Mesenchymal stem cell (in vitro differentiated cells and primary cell): Measurements from ENCODE around the gene VGLL4.

ENCODE experiments used
- DNase-seq: peaks from one replicate; pipeline ENCODE4 v3.0.0-alpha.2; 2013
- H2AFZ ChIP-seq: one replicate; pipeline ENCODE4 v1.6.1; 2013; ENCODE audit warnings: low read depth, mild to moderate bottlenecking, control low read depth, inconsistent platforms, low read length, moderate library complexity
- H2AK5ac ChIP-seq: 2 replicates; pipeline ENCODE4 v1.6.1; 2013; ENCODE audit warnings: low read length, moderate library complexity, mild to moderate bottlenecking, inconsistent platforms; ENCODE audit not compliant: severe bottlenecking
- H2BK120ac ChIP-seq: one replicate; pipeline ENCODE4 v1.6.1; 2013; ENCODE audit warnings: low read depth, mild to moderate bottlenecking, inconsistent platforms, low read length, moderate library complexity
- H2BK12ac ChIP-seq, 2 experiments: one replicate each; pipeline ENCODE4 v1.6.1; 2013; ENCODE audit warnings: inconsistent platforms in 2 of 2, low read length in 2 of 2, mild to moderate bottlenecking in 2 of 2, moderate library complexity in 2 of 2, control low read depth in 1 of 2
- H2BK15ac ChIP-seq: one replicate; pipeline ENCODE4 v1.6.1; 2013; ENCODE audit warnings: mild to moderate bottlenecking, low read depth, inconsistent platforms; ENCODE audit not compliant: poor library complexity, severe bottlenecking
- H2BK5ac ChIP-seq: 2 replicates; pipeline ENCODE4 v1.6.1; 2013; ENCODE audit warnings: low read depth, mild to moderate bottlenecking, low read length, control low read depth, inconsistent platforms; ENCODE audit not compliant: poor library complexity, severe bottlenecking
- H3K14ac ChIP-seq, 2 experiments: one replicate each; pipeline ENCODE4 v1.6.1; 2013; ENCODE audit warnings: inconsistent platforms in 2 of 2, low read length in 2 of 2, control low read depth in 1 of 2, mild to moderate bottlenecking in 1 of 2, moderate library complexity in 1 of 2
- H3K18ac ChIP-seq, 2 experiments: one replicate each; pipeline ENCODE4 v1.6.1; 2013; ENCODE audit warnings: inconsistent platforms in 2 of 2, low read length in 2 of 2, control low read depth in 1 of 2, low read depth in 1 of 2, mild to moderate bottlenecking in 1 of 2
- H3K23ac ChIP-seq, 2 experiments: one replicate each; pipeline ENCODE4 v1.6.1; 2013; ENCODE audit warnings: inconsistent platforms in 2 of 2, low read length in 2 of 2, mild to moderate bottlenecking in 2 of 2, moderate library complexity in 2 of 2, control low read depth in 1 of 2
- H3K27ac ChIP-seq: 2 replicates; pipeline ENCODE4 v1.5.1; 2013; ENCODE audit warnings: mild to moderate bottlenecking, moderate library complexity, low read length, control low read depth, inconsistent platforms; ENCODE audit not compliant: poor library complexity, severe bottlenecking
- H3K27me3 ChIP-seq, 2 experiments: 2 replicates each; pipeline versions ENCODE4 v1.6.1 to v1.7.0; 2013; ENCODE audit warnings: low read length in 2 of 2, mild to moderate bottlenecking in 2 of 2, moderate library complexity in 2 of 2, control low read depth in 1 of 2, inconsistent platforms in 1 of 2; ENCODE audit not compliant: control insufficient read depth in 1 of 2, insufficient read depth in 1 of 2
- H3K36me3 ChIP-seq, 2 experiments: 2 replicates each; pipeline versions ENCODE4 v1.6.1 to v1.7.0; 2013; ENCODE audit warnings: low read length in 2 of 2, control low read depth in 1 of 2, inconsistent platforms in 1 of 2, low read depth in 1 of 2, mild to moderate bottlenecking in 1 of 2; ENCODE audit not compliant: insufficient read depth in 2 of 2, control insufficient read depth in 1 of 2
- H3K4ac ChIP-seq, 2 experiments: one replicate each; pipeline ENCODE4 v1.6.1; 2013; ENCODE audit warnings: inconsistent platforms in 2 of 2, low read length in 2 of 2, mild to moderate bottlenecking in 2 of 2, moderate library complexity in 2 of 2, control low read depth in 1 of 2, low read depth in 1 of 2
- H3K4me1 ChIP-seq: 2 replicates; pipeline ENCODE4 v1.6.1; 2013; ENCODE audit warnings: low read depth, low read length, control low read depth; ENCODE audit not compliant: control insufficient read depth, insufficient read depth
- H3K4me2 ChIP-seq: 2 replicates; pipeline ENCODE4 v1.6.1; 2013; ENCODE audit warnings: low read length, mild to moderate bottlenecking, inconsistent platforms; ENCODE audit not compliant: poor library complexity, severe bottlenecking
- H3K4me3 ChIP-seq, 2 experiments: 2 replicates each; pipeline versions ENCODE4 v1.5.1 to v1.7.0; 2013; ENCODE audit warnings: low read length in 2 of 2, mild to moderate bottlenecking in 2 of 2, control low read depth in 1 of 2, low read depth in 1 of 2; ENCODE audit not compliant: insufficient read depth in 1 of 2
- H3K79me1 ChIP-seq: replicated peaks from 2 replicates; pipeline ENCODE4 v1.6.1; 2013; ENCODE audit warnings: mild to moderate bottlenecking, control low read depth, low read length, inconsistent platforms; ENCODE audit not compliant: poor library complexity, severe bottlenecking
- H3K9ac ChIP-seq: 2 replicates; pipeline ENCODE4 v1.7.0; 2013; ENCODE audit warnings: mild to moderate bottlenecking, low read length, moderate library complexity
- H3K9me3 ChIP-seq: 2 replicates; pipeline ENCODE4 v1.7.0; 2013; ENCODE audit warnings: mild to moderate bottlenecking, low read length; ENCODE audit not compliant: control insufficient read depth
- H4K8ac ChIP-seq: one replicate; pipeline ENCODE4 v1.6.1; 2013; ENCODE audit warnings: inconsistent platforms, mild to moderate bottlenecking, low read length, moderate library complexity
- H4K91ac ChIP-seq: one replicate; pipeline ENCODE4 v1.6.1; 2013; ENCODE audit warnings: mild to moderate bottlenecking, low read length, inconsistent platforms
- WGBS: methylation state at CpG from one replicate; pipeline ENCODE4 v1.1.7; 2013; ENCODE audit warnings: mixed read lengths; 5-methylcytosine and 5-hydroxymethylcytosine counted together

Gene VGLL4

GRCh38 chr3:11554666-11555065 is 89.0 kb downstream of the VGLL4 start:
- H3K9me3 ChIP-seq: no peaks in the 10 kb centered on the region
- H3K14ac ChIP-seq: no peak overlapping the region
- peaks cover 43% of the 10 kb centered on the region for H3K79me1 ChIP-seq
- peaks cover 41% of the 10 kb centered on the region for H3K4me1 ChIP-seq
- H3K4me2 ChIP-seq: no peak overlapping the region
- no peak overlapping the region for H3K23ac ChIP-seq
- no peak overlapping the region for H3K4ac ChIP-seq
- H3K36me3 ChIP-seq: peaks cover 49 to 57% of the 10 kb centered on the region in 2 experiments
- no peak overlapping the region for H2AK5ac ChIP-seq
- H3K18ac ChIP-seq: no peak overlapping the region
- peak overlapping the region; percentile 12 for H4K8ac ChIP-seq
- H2BK5ac ChIP-seq: no peak overlapping the region
- H2BK15ac ChIP-seq: peak overlapping the region; percentile 73
- H4K91ac ChIP-seq: no peak overlapping the region
- no peak overlapping the region for H3K4me3 ChIP-seq
- no peak overlapping the region for H2BK120ac ChIP-seq
- no peak overlapping the region for H2AFZ ChIP-seq
- H3K27me3 ChIP-seq: no peaks in the 10 kb centered on the region
- H2BK12ac ChIP-seq: no peak overlapping the region
- no peak for DNase-seq
- no peak overlapping the region for H3K27ac ChIP-seq
- no peak overlapping the region for H3K9ac ChIP-seq
- 97% methylated on average over 12 of the region's 12 CpGs for whole genome bisulfite sequencing

- Histone ChIP-seq H3K4me2 (no peak overlapping the region), H3K36me3 (peaks cover 44 to 53% of the 10 kb centered on the region in 2 experiments), H2AK5ac (no peak overlapping the region), H4K91ac (peak overlapping the region; percentile 43), H2BK15ac (no peak overlapping the region), H2BK12ac (peak overlapping the region in 1 of 2 experiments; percentile 51), H2AFZ (no peak overlapping the region), H2BK120ac (no peak overlapping the region), H3K27me3 (no peaks in the 10 kb centered on the region), H3K9me3 (no peaks in the 10 kb centered on the region), H3K79me1 (peaks cover 40% of the 10 kb centered on the region), H3K14ac (peak overlapping the region in 1 of 2 experiments; percentile 6), H3K4ac (no peak overlapping the region), H3K4me3 (no peak overlapping the region), H3K18ac (peak overlapping the region; percentile 13 to 52), H3K4me1 (peaks cover 38% of the 10 kb centered on the region), H3K27ac (peak overlapping the region; percentile 2), H2BK5ac (no peak overlapping the region), H3K23ac (peak overlapping the region in 1 of 2 experiments; percentile 46), H4K8ac (no peak overlapping the region), H3K9ac (no peak overlapping the region)
- no peak for DNase-seq
- 100% methylated on average over 1 of the region's 3 CpGs for WGBS
These were observed 89.5 kb downstream of the VGLL4 start for GRCh38 chr3:11554236-11554610.

- Histone ChIP-seq H3K23ac (no peak overlapping the region), H2BK15ac (no peak overlapping the region), H3K14ac (peak overlapping the region in 1 of 2 experiments; percentile 31), H3K4me3 (no peak overlapping the region), H4K91ac (peak overlapping the region; percentile 43), H2AK5ac (no peak overlapping the region), H2BK12ac (peak overlapping the region; percentile 38 to 51), H2BK120ac (no peak overlapping the region), H3K9ac (no peak overlapping the region), H3K79me1 (peaks cover 37% of the 10 kb centered on the region), H3K27ac (peak overlapping the region; percentile 2), H3K18ac (peak overlapping the region; percentile 48 to 52), H3K4me1 (peaks cover 34% of the 10 kb centered on the region), H3K4ac (peak overlapping the region in 1 of 2 experiments; percentile 54), H2BK5ac (no peak overlapping the region), H2AFZ (no peak overlapping the region), H3K36me3 (peaks cover 38 to 47% of the 10 kb centered on the region in 2 experiments), H4K8ac (no peak overlapping the region), H3K9me3 (no peaks in the 10 kb centered on the region), H3K27me3 (no peaks in the 10 kb centered on the region), H3K4me2 (no peak overlapping the region)
- peak; percentile 40 for DNase-seq
- 80% methylated on average over 17 of the region's 17 CpGs for WGBS
These were observed 90.1 kb downstream of the VGLL4 start for GRCh38 chr3:11553436-11554235.
